ENCODE measurements around the gene MSS51. TPM values are rescaled to one million over a fixed set of nuclear protein-coding genes. Genes with fewer than 3 reads are reported as not detected.

The MSS51 gene
- total RNA-seq, 1 donor: 2.2 TPM

DNA sequence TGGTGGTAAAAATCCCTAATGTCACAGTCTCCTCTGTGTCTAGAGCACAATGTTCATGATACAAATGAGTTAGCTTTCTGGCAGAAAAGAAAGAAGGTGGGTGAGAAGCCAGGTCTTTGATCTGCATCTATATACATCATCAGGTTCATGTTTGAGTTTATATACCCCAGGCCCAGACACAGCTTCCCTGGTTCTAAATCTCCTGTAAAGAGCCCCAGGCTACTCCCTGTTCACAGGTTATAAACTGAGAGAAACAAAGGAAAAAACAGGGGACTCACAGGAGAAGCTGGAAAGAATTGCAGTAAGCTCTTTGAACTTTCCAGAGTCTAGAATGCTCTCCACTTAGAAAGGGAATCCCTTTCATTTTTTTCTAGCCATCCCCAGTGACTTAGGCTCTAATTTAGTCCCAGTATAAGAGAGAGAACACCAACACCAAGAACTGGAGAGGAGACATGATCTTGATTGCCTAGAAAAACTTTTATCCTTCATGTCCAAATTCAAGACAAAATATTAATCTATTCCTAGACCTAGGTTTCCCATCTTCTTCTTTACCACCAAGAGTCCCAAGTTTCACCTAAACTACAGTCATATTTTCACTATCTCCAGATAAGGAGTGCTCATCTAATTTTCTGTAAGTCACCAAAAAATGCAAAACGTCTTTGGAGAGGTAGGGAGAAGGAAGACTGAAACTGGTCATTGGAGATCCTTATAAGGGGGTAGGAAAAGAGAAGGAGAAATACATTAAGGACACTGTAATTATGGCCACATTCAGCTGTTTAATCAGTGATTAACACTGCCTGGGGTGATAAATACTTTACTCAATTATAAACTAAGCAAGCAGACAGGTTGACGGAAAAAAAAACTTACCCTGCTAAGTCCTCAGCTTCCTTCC lies 469 bp downstream of the MSS51 start:
- Histone ChIP-seq H3K9me3 (ENCODE audit: low read depth, low read length) (no peaks in the 10 kb centered on the region), H3K27ac (ENCODE audit: low read depth, low read length) (no peak overlapping the region), H3K4me1 (ENCODE audit: insufficient read depth, low read length) (no peaks in the 10 kb centered on the region), H2AFZ (ENCODE audit: low read length) (no peak overlapping the region), H3K4me3 (ENCODE audit: insufficient read depth, low read length) (no peak overlapping the region), H3K36me3 (ENCODE audit: insufficient read depth, low read length) (peaks cover 50% of the 10 kb centered on the region), H3K4me2 (ENCODE audit: insufficient read depth, low read length) (no peak overlapping the region), H3K79me2 (ENCODE audit: insufficient read depth, low read length) (no peaks in the 10 kb centered on the region), H3K27me3 (ENCODE audit: insufficient read depth, low read length) (no peaks in the 10 kb centered on the region), H4K20me1 (ENCODE audit: insufficient read depth, low read length) (no peaks in the 10 kb centered on the region)
- TF ChIP-seq, protein P1, sequence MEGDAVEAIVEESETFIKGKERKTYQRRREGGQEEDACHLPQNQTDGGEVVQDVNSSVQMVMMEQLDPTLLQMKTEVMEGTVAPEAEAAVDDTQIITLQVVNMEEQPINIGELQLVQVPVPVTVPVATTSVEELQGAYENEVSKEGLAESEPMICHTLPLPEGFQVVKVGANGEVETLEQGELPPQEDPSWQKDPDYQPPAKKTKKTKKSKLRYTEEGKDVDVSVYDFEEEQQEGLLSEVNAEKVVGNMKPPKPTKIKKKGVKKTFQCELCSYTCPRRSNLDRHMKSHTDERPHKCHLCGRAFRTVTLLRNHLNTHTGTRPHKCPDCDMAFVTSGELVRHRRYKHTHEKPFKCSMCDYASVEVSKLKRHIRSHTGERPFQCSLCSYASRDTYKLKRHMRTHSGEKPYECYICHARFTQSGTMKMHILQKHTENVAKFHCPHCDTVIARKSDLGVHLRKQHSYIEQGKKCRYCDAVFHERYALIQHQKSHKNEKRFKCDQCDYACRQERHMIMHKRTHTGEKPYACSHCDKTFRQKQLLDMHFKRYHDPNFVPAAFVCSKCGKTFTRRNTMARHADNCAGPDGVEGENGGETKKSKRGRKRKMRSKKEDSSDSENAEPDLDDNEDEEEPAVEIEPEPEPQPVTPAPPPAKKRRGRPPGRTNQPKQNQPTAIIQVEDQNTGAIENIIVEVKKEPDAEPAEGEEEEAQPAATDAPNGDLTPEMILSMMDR (IDR thresholded peaks at IDR 0.05; ENCODE audit: extremely low read depth, low read depth, low read length): no peak
- no peak for DNase-seq (ENCODE audit: insufficient read length, low spot score, missing footprints)

DNA sequence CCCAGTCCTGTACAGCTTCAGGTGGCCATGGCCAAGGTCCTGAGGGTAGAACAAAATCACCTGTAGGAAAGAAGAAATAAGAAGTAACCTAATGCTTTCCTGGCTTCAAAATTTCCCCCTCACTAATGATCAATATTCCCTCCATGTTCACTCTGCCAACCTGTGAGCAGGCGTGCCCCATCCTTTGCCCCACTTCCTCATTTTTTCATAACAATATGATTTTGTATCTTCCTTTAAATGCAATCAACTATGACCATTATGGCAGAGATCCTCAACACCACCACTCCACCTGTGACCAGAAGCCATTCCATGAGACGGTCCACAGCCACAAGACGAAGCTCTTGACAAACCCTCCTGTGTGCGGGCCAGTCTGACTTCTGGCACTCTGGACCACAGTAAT lies 7.0 kb downstream of the MSS51 start:
- DNase-seq (ENCODE audit: insufficient read length, low spot score, missing footprints): no peak
- Histone ChIP-seq H3K36me3 (ENCODE audit: insufficient read depth, low read length) (peaks cover 65% of the 10 kb centered on the region), H3K9me3 (ENCODE audit: low read depth, low read length) (no peaks in the 10 kb centered on the region), H3K4me3 (ENCODE audit: insufficient read depth, low read length) (no peak overlapping the region), H2AFZ (ENCODE audit: low read length) (no peak overlapping the region), H3K4me1 (ENCODE audit: insufficient read depth, low read length) (no peaks in the 10 kb centered on the region), H3K4me2 (ENCODE audit: insufficient read depth, low read length) (no peak overlapping the region), H3K27me3 (ENCODE audit: insufficient read depth, low read length) (no peaks in the 10 kb centered on the region), H4K20me1 (ENCODE audit: insufficient read depth, low read length) (no peaks in the 10 kb centered on the region), H3K27ac (ENCODE audit: low read depth, low read length) (no peak overlapping the region), H3K79me2 (ENCODE audit: insufficient read depth, low read length) (no peaks in the 10 kb centered on the region)
- TF ChIP-seq, protein P1 (IDR thresholded peaks at IDR 0.05; ENCODE audit: extremely low read depth, low read depth, low read length): no peak

DNA sequence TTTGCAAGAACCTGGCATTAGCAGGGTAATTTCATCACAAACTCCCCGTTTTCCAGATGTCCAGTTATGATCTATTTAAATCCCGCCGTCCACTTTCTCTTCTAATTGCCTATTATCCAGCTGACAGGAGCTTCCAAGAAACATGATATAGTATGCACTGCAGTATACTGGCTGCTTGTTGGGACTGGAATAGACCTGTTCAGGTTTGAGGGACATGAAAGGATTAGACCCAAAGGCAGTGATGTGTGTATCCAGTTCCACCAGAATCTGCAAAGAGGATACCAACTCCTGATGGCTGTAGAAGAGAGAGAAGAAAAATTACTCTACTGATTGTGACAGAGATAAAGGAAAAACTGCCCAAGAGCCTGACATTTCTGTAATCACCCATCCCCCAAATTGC lies 8.9 kb downstream of the MSS51 start:
- H3K4me2 ChIP-seq (ENCODE audit: insufficient read depth, low read length): no peak overlapping the region
- DNase-seq (ENCODE audit: insufficient read length, low spot score, missing footprints): no peak
- H3K27me3 ChIP-seq (ENCODE audit: insufficient read depth, low read length): no peaks in the 10 kb centered on the region
- no peak overlapping the region for H3K4me3 ChIP-seq (ENCODE audit: insufficient read depth, low read length)
- no peaks in the 10 kb centered on the region for H4K20me1 ChIP-seq (ENCODE audit: insufficient read depth, low read length)
- H2AFZ ChIP-seq (ENCODE audit: low read length): no peak overlapping the region
- H3K4me1 ChIP-seq (ENCODE audit: insufficient read depth, low read length): peaks cover 3% of the 10 kb centered on the region
- no peaks in the 10 kb centered on the region for H3K79me2 ChIP-seq (ENCODE audit: insufficient read depth, low read length)
- H3K27ac ChIP-seq (ENCODE audit: low read depth, low read length): no peak overlapping the region
- TF ChIP-seq, protein P1 (IDR thresholded peaks at IDR 0.05; ENCODE audit: extremely low read depth, low read depth, low read length): no peak
- H3K36me3 ChIP-seq (ENCODE audit: insufficient read depth, low read length): peaks cover 61% of the 10 kb centered on the region
- no peaks in the 10 kb centered on the region for H3K9me3 ChIP-seq (ENCODE audit: low read depth, low read length)

DNA sequence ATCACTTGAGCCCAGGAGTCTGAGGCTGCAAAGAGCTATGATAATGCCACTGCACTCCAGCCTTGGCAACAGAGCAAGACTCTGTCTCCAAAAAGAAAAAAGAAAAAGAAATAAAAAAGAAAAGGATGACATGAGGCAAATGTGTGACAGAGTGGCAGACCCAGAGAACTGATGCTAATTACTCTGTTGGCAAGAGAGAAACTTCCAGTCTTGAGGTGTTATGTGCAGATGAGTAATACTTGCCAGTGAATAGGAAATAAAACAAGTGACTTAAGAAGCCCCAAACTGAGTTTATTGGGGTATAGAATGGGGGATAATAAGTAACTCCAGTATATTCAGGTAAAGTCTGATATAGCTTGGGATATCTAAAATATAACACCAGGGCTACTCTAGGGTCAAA lies 10.1 kb downstream of the MSS51 start:
- H4K20me1 ChIP-seq (ENCODE audit: insufficient read depth, low read length): no peaks in the 10 kb centered on the region
- H3K27ac ChIP-seq (ENCODE audit: low read depth, low read length): no peak overlapping the region
- no peaks in the 10 kb centered on the region for H3K79me2 ChIP-seq (ENCODE audit: insufficient read depth, low read length)
- DNase-seq (ENCODE audit: insufficient read length, low spot score, missing footprints): no peak
- H3K9me3 ChIP-seq (ENCODE audit: low read depth, low read length): no peaks in the 10 kb centered on the region
- no peak overlapping the region for H2AFZ ChIP-seq (ENCODE audit: low read length)
- no peak overlapping the region for H3K4me3 ChIP-seq (ENCODE audit: insufficient read depth, low read length)
- H3K4me1 ChIP-seq (ENCODE audit: insufficient read depth, low read length): peaks cover 5% of the 10 kb centered on the region
- H3K36me3 ChIP-seq (ENCODE audit: insufficient read depth, low read length): peaks cover 55% of the 10 kb centered on the region
- TF ChIP-seq, protein P1 (IDR thresholded peaks at IDR 0.05; ENCODE audit: extremely low read depth, low read depth, low read length): no peak
- H3K4me2 ChIP-seq (ENCODE audit: insufficient read depth, low read length): no peak overlapping the region
- H3K27me3 ChIP-seq (ENCODE audit: insufficient read depth, low read length): no peaks in the 10 kb centered on the region

All from osteoblast (primary cell).